Right lobe of liver (tissue), 6 donors: ENCODE data around the gene EPB41L4A. TPM values are rescaled to one million over a fixed set of nuclear protein-coding genes. Genes with fewer than 3 reads are reported as not detected.

Source experiments
- ATAC-seq, 4 donors: fragments of 200-7000 bp; cut with Tn5 transposase; one replicate each; pipeline ENCODE4 v1.9.1; 2020; ENCODE audit warnings: mild to moderate bottlenecking in 4 of 4, moderate library complexity in 4 of 4
- DNase-seq, 3 donors: peaks; one replicate each; pipeline ENCODE4 v3.0.0-alpha.2; 2020
- H3K27ac ChIP-seq, 3 donors: fragments of 200-600 bp; one replicate each; pipeline ENCODE4 v1.8.0; 2022
- H3K27me3 ChIP-seq, 2 donors: fragments of 200-600 bp; one replicate each; pipeline ENCODE4 v1.8.0; 2022
- H3K36me3 ChIP-seq, 4 donors: fragments of 200-600 bp; sonication (generic) in 1 of 4; one replicate each; pipeline versions ENCODE4 v1.5.1 to v1.8.0; 2017 to 2022; ENCODE audit warnings: control low read depth in 1 of 4
- H3K4me1 ChIP-seq, 4 donors: fragments of 200-600 bp; sonication (generic) in 1 of 4; one replicate each; pipeline versions ENCODE4 v1.5.1 to v1.8.0; 2017 to 2022; ENCODE audit warnings: control low read depth in 1 of 4
- H3K4me3 ChIP-seq, 3 donors: fragments of 200-600 bp; one replicate each; pipeline ENCODE4 v1.8.0; 2022
- H3K9me3 ChIP-seq, 4 donors: fragments of 200-600 bp; sonication (generic) in 1 of 4; one replicate each; pipeline versions ENCODE4 v1.5.1 to v1.8.0; 2017 to 2022; ENCODE audit warnings: control low read depth in 1 of 4
- POLR2A ChIP-seq: fragments of 450-650 bp; IDR thresholded peaks from one replicate; pipeline ENCODE4 v1.6.1; 2017; ENCODE audit warnings: antibody characterized with exemption, mild to moderate bottlenecking
- WGBS: methylation state at CpG from one replicate; pipeline ENCODE4 v1.1.6; 2018; ENCODE audit warnings: low coverage, low lambda C conversion rate; ENCODE audit not compliant: insufficient coverage; ENCODE audit errors: missing lambda C conversion rate; 5-methylcytosine and 5-hydroxymethylcytosine counted together
- intact Hi-C, 2 donors: fragments of 100-400 bp; cut with DNase I; formaldehyde crosslinking; loops; one replicate each; pipeline versions ENCODE4 v1.11.2 to v1.14.1; 2022
- total RNA-seq, 6 experiments: library from RNA; depleted of rRNA in 2 of 6; stranded (reverse); fragments of >200 nt in 2 of 6; fragmentation: NEBNext Ultra II Directional in 3 of 6; extraction: Animal tissue kit (Norgen Biotek cat#: 25700) in 3 of 6; gene quantifications; one replicate each; pipeline versions ENCODE4 v1.1.0 to v1.2.4, GENCODE V29; 2016 to 2023
- TF ChIP-seq, protein P1 (sequence below), 4 donors: fragments of 200-600 bp in 3 of 4; fragments of 450-650 bp in 1 of 4; IDR thresholded peaks; one replicate each; pipeline versions ENCODE4 v1.5.1 to v1.8.0; 2016 to 2022; ENCODE audit warnings: antibody characterized with exemption in 4 of 4, mild to moderate bottlenecking in 2 of 4
- donor health status: DM: no; HTN: yes; CAD: no.
- donor health status: DM: no; HTN: no; CAD: no.
- donor health status: DM: no; HTN: no; CAD: no.
- donor health status: DM: no; HTN: yes; CAD: no.
- donor health status: DM: no; HTN: yes; CAD: no.

The EPB41L4A gene
- total RNA-seq, 6 experiments from 2014 or later = 2.5 to 12.0 (median 4.2) TPM

DNA sequence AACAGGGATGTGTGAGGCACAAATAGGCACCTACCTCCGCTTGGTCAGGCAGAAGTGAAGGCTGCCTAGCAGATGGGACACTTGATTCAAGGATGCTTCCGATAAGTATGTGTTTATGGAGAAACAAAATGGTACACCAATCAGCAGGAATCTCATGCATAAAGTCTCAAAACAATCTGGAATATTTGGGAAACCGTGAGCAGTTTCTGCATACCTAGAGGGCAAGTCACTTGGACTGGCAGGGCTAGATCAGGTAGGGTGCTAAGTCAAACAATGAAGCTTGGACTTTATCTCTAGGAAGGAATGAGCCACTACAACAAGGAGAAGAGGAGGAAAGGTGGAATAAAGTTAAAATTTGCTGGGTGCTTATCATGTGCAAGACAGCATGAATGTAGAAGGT lies 5.5 kb downstream of the EPB41L4A start:
- WGBS = 63% methylated on average over 3 of the region's 3 CpGs
- intact Hi-C loops = loop anchor here in 1 of 2 donors (10.0 kb wide), 1 partner anchor 209 kb away; no protein-coding TSS in a partner anchor
- ATAC-seq (no peak), DNase-seq (no peak)
- Histone ChIP-seq H3K27me3 (no peaks in the 10 kb centered on the region), H3K36me3 (no peaks in the 10 kb centered on the region), H3K27ac (no peak overlapping the region), H3K9me3 (no peaks in the 10 kb centered on the region), H3K4me3 (no peak overlapping the region), H3K4me1 (no peaks in the 10 kb centered on the region)
- TF ChIP-seq, protein P1, sequence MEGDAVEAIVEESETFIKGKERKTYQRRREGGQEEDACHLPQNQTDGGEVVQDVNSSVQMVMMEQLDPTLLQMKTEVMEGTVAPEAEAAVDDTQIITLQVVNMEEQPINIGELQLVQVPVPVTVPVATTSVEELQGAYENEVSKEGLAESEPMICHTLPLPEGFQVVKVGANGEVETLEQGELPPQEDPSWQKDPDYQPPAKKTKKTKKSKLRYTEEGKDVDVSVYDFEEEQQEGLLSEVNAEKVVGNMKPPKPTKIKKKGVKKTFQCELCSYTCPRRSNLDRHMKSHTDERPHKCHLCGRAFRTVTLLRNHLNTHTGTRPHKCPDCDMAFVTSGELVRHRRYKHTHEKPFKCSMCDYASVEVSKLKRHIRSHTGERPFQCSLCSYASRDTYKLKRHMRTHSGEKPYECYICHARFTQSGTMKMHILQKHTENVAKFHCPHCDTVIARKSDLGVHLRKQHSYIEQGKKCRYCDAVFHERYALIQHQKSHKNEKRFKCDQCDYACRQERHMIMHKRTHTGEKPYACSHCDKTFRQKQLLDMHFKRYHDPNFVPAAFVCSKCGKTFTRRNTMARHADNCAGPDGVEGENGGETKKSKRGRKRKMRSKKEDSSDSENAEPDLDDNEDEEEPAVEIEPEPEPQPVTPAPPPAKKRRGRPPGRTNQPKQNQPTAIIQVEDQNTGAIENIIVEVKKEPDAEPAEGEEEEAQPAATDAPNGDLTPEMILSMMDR (IDR thresholded peaks at IDR 0.05) = no peak
- no peak for TF ChIP-seq POLR2A

DNA sequence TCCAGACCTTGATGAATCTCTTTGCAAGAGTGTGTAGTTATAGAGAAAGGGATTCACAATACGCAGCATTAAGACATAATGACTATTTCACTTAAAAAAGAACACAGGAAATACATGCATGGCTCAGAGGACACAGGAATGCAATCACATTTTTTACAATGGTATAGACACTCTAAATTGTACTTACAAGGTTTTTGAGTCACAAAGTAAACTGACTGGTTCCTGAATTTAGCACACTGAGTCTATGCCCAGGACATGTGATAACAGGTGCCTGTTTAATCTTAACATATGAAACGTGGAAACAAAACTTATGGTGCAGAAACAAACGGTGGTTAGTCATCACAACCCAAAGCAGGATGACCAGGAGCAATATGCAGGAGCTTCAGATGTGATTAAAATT lies 6.7 kb downstream of the EPB41L4A start:
- Histone ChIP-seq H3K9me3 (no peaks in the 10 kb centered on the region), H3K27ac (no peak overlapping the region), H3K27me3 (no peaks in the 10 kb centered on the region), H3K4me3 (no peak overlapping the region), H3K4me1 (no peaks in the 10 kb centered on the region), H3K36me3 (no peaks in the 10 kb centered on the region)
- intact Hi-C loops = loop anchor here in 1 of 2 donors (10.0 kb wide), 1 partner anchor 208 kb away; no protein-coding TSS in a partner anchor
- DNase-seq (no peak), ATAC-seq (peak in 1 of 4 donors; percentile 28)
- 34% methylated on average over 3 of the region's 3 CpGs for WGBS
- TF ChIP-seq, protein P1 (IDR thresholded peaks at IDR 0.05) = no peak
- TF ChIP-seq POLR2A = no peak

DNA sequence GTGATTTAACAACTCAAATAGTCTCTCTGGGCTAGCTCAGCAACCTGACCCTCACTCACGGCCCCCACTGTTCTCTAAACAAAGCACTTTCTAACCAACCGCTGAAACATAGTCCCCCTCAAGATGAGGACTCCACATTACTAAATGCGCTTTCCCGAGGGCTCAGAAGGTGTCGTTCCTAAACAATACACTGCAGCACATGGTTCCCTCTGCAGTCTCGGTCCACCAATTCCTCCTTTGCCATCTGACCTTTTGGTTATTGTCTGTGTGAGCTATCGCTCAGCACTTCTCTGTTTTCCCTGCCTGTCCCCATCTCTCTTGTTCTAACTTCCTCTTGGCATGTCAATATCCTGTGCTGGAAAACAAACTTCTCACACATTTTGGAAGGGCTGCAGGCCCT lies 7.2 kb downstream of the EPB41L4A start:
- Histone ChIP-seq H3K36me3 (no peaks in the 10 kb centered on the region), H3K27me3 (no peaks in the 10 kb centered on the region), H3K9me3 (no peaks in the 10 kb centered on the region), H3K4me3 (no peak overlapping the region), H3K4me1 (no peaks in the 10 kb centered on the region), H3K27ac (no peak overlapping the region)
- peak in 3 of 4 donors; percentile 45 to 63 (median 50) for ATAC-seq
- intact Hi-C loops = loop anchor here in 1 of 2 donors (10.0 kb wide), 1 partner anchor 207 kb away; no protein-coding TSS in a partner anchor
- TF ChIP-seq POLR2A = no peak
- TF ChIP-seq, protein P1 (IDR thresholded peaks at IDR 0.05) = no peak
- 25% methylated on average over 7 of the region's 7 CpGs for WGBS
- DNase-seq = no peak

DNA sequence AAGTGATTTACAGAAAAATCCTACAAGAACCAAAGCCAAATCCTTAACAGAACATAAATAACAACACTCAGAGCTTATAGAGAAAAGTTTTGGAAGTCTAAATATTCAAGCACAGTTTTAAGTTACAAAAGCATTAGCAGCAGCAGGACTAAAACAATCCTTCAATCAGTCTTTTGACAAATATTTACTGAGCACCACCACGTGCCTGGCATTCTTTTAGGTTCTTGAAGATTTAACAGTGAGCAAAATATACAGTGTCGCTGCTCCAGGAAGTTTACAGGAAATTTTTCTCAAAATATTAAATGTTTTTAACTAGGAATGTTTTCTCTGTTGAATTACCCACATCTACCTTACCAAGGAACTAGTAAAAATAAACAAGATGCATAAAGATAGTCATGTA lies 11.4 kb downstream of the EPB41L4A start:
- ATAC-seq (no peak), DNase-seq (no peak)
- Histone ChIP-seq H3K4me1 (no peaks in the 10 kb centered on the region), H3K36me3 (no peaks in the 10 kb centered on the region), H3K4me3 (no peak overlapping the region), H3K27me3 (no peaks in the 10 kb centered on the region), H3K27ac (no peak overlapping the region), H3K9me3 (no peaks in the 10 kb centered on the region)
- intact Hi-C loops = no loop called here
- 19% methylated on average over 2 of the region's 2 CpGs for WGBS
- no peak for TF ChIP-seq POLR2A
- TF ChIP-seq, protein P1 (IDR thresholded peaks at IDR 0.05) = no peak

DNA sequence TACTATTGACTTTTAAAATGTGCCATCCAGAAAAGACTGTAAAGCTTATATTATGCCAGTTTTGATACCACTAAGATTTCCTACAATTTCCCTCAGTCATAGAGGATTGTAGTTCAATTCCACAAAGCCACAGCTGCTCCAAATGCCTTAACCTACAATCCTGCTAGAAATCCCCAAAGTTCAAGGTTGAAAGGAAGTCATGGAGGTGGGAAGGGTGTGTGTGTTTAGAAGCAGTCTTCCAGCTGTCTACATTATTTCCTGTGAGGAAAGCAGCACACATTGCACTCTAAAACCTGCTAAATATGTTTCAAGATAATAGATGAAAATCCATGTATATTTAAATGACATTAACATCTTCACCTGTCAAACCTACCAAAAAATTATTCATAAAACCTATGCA lies 11.8 kb downstream of the EPB41L4A start:
- intact Hi-C loops = no loop called here
- TF ChIP-seq, protein P1 (IDR thresholded peaks at IDR 0.05) = no peak
- TF ChIP-seq POLR2A = no peak
- ATAC-seq (no peak), DNase-seq (no peak)
- no peaks in the 10 kb centered on the region for H3K36me3 ChIP-seq
- H3K9me3 ChIP-seq = no peaks in the 10 kb centered on the region
- H3K4me1 ChIP-seq = no peaks in the 10 kb centered on the region
- no peaks in the 10 kb centered on the region for H3K27me3 ChIP-seq
- no peak overlapping the region for H3K27ac ChIP-seq
- H3K4me3 ChIP-seq = no peak overlapping the region
